ENCODE data around the gene TUT4. TPM values are rescaled to one million over a fixed set of nuclear protein-coding genes. Genes with fewer than 3 reads are reported as not detected.

Gene TUT4
- total RNA-seq, 1 experiment from 2014 or later: 22.3 TPM

GRCh38 chr1:52574594-52574993 is 21.7 kb upstream of the TUT4 start:
- DNase-seq (ENCODE audit: low read depth): peak; percentile 97

DNA sequence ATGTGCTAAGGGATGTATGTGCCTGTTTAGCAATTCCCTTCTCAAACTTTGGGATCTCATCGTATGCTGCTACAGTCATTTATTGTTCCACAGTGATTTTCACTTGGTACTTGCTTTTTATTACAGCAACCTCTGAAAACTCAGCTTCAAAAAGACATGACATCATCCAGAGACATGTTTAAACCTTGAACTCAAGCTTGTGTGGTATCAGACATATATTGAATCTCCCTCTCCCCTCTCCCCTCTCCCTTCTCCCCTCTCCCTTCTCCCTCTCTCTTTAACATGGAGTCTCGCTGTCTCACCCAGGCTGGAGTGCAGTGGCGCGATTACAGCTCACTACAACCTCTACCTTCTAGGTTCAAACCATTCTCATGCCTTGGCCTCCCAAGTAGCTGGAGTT is 19.5 kb upstream of the TUT4 start:
- no peak for DNase-seq (ENCODE audit: low read depth)

- DNase-seq (ENCODE audit: low read depth): peak; percentile 44
Observed at GRCh38 chr1:52571783-52572182, 18.9 kb upstream of the TUT4 start.

- no peak for DNase-seq (ENCODE audit: low read depth)
Observed at GRCh38 chr1:52569449-52570210, 16.7 kb upstream of the TUT4 start.

DNA sequence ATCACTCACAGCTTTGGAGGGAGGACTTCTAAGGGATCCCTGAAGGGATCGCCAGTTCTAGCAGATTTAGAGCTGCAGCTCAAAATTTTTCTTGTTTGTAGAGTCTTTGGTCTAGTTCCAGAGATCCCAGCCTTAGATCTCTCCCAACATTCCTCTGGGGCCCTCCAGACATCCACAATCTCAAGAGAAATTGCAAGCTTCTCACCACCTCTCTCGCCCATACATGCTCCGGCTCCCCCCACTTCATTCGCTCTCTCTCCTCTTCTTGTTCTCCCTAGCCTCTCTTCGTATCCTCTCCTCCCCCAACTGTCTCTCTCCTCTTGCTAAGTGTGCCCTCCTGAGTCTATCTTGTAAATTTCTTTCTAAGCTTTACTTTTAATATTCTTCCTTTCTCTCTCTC is 15.1 kb upstream of the TUT4 start:
- DNase-seq (ENCODE audit: low read depth): no peak

- no peak for DNase-seq (ENCODE audit: low read depth)
Observed at GRCh38 chr1:52562766-52563165, 9.9 kb upstream of the TUT4 start.

GRCh38 chr1:52559875-52560274 is 7.0 kb upstream of the TUT4 start:
- DNase-seq (ENCODE audit: low read depth): no peak

- no peak for DNase-seq (ENCODE audit: low read depth)
Observed at GRCh38 chr1:52558941-52559340, 6.0 kb upstream of the TUT4 start.

GRCh38 chr1:52556641-52557360 is 3.9 kb upstream of the TUT4 start:
- no peak for DNase-seq (ENCODE audit: low read depth)

- DNase-seq (ENCODE audit: low read depth): no peak
Observed at GRCh38 chr1:52554756-52555155, 1.9 kb upstream of the TUT4 start.

DNA sequence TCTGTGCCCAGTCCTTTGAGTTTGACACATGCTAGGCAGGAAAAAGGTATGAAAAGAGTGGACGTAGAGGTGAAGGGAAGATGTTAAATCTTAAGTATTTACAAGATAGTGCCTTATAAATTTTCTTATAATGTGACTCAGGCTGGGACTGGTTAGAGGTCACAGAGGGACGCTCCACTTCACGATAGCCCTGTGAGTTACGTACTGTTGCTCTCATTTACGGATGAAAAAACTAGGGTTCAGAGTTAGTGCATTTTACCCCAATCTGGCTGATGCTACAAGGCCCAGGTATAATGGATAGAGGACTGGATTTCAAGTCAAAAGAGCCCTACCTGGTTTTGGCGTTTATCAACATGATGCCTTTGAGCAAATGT is 1.4 kb upstream of the TUT4 start:
- no peak for DNase-seq (ENCODE audit: low read depth)

DNA sequence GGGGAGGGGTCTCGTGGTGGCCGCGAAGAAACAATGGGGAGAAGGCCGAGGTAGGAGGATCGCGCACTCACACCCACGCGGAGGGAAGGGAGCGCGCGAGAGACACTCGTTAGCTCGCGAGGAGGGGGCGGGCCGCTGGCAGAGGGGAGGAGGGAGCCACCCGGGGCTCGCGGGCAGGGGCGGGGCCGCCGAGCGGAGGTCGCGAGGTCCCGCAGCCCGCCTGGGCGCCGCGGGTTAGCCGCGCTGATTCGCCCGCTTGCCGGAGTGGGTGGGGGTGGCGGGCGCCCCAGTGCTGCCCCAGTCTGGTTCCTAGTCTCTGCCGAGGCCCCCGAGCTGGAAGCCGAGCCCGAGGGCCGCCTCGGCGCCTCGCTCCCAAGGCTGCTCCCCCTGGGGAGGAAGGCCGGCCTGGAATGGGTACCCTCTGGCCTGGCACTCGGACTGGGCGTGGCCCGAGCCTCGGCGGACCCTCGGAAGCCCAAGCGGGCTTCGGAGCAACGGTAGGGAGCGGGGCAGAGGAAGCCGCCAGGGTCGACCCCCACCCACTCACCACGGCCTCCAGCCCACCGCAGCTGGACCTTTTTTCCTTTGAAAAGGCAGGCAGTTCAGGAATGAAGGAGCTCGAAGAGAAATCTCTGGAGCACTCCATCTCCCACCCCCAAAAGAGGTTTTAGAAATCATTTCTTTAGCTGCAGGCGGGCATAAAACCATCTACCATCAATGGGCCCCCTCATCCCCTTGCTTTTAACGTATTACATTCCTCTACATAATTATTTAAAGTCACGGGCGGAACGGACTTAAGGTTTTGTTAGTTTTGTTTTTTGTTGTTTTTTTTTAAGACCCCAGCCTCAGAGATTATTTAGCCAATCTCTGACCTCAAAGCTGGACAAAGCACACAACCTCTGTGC is 722 bp upstream of the TUT4 start:
- peak; percentile 84 for DNase-seq (ENCODE audit: low read depth)

GRCh38 chr1:52552236-52552504 is 722 bp downstream of the TUT4 start:
- DNase-seq (ENCODE audit: low read depth): peak; percentile 76

DNA sequence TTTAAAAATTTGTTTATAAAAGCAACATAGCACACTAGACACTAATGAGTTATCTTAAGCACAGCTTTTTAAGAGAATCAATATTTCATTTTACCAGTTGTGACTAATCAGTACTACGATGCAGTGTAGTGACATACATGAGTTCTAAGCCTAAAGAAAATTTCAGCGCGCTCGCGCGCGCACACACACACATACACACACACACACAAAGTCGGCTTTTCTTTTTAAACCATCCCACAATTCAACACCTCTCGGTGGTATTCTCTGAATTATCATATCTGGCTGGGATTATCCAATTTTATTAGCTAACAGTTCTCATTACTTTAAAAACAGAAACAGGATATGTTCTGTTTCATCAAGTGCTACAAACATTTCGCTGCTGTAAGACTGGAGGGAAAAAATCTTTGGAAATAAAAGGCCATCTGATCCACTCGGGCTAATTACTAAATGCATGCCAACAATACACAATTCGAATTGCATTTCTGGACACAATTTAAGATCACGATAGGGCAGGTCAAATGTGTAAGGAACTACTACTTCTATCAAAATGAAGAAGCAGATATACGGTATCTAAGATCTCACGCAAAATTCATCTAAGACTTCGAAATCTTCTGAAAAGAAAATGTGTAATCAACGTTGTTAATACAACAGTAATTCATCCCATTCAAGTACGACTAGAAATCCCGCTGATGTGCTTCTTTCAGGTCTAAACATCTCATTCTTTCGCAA is 1.2 kb downstream of the TUT4 start:
- peak; percentile 10 for DNase-seq (ENCODE audit: low read depth)

DNA sequence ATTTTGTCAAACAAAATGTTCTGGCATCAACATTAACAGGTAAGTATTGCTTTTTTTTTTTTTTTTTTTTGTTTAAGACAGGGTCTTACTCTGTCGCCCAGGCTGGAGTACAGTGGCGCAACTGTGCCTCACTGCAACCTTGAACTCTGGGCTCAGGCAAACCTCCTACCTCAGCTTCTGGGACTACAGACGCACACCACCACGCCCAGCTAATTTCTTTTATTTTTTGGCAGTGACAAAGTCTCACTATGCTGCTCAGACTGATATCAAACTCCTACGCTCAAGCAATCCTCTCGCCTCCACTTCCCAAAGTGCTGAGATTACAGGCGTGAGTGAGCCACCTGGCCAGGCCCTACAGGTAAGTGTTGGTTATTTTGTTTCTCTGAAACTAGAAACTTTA is 2.4 kb downstream of the TUT4 start:
- DNase-seq (ENCODE audit: low read depth): no peak

DNA sequence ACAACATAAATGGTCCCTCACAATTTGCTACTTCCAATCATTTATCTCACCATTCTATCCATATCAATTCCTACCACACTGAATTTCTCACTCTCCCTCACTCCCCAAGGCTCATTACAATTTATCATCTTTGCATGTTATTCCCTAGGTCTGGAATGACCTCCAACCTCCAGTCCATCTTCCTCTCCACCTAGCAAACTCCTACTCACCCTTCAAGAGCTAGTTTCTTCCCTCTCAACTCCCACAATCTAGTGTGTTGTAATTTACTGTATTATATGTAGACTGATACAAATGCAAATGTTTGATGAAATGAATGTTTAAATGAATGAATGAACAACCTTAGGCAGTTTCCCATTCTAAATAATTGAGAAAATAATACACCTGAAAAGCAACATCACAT is 3.6 kb downstream of the TUT4 start:
- DNase-seq (ENCODE audit: low read depth): no peak

- DNase-seq (ENCODE audit: low read depth): no peak
Observed at GRCh38 chr1:52546852-52547251, 6.0 kb downstream of the TUT4 start.

DNA sequence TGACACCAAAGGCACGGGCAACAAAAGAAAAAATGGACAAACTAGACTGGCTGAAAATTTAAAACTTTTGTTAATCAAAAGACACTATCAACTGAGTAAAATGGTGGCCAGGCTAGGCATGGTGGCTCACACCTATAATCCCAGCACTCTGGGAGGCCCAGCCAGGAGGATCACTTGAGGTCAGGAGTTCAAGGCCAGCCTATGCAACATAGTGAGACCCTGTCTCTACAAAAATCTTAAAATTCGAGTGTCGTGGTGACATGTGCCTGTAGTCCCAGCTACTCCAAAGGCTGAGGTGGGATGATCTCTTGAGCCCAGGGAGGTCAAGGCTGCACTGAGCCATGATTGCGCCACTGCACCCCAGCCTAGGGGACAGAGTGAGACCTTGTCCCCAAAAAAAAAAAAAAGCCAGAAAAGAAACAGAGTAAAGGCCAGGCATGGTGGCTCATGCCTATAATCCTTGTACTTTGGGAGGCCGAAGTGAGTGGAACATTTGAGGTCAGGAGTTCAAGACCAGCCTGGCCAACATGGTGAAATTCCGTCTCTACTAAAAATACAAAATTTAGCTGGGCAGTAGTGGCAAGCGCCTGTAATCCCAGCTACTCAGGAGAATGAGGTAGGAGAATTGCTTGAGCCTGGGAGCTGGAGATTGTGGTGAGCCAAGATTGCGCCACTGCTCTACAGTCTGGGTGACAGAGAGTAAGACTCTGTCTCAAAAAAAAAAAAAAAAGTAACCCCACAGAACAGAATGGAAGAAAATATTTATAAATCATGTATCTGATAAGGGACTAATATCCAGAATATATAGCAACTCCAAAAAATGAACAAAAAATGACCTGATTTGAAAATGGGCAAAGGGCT is 8.0 kb downstream of the TUT4 start:
- no peak for DNase-seq (ENCODE audit: low read depth)

- DNase-seq (ENCODE audit: low read depth): peak; percentile 14
Observed at GRCh38 chr1:52542085-52542688, 10.7 kb downstream of the TUT4 start.

DNA sequence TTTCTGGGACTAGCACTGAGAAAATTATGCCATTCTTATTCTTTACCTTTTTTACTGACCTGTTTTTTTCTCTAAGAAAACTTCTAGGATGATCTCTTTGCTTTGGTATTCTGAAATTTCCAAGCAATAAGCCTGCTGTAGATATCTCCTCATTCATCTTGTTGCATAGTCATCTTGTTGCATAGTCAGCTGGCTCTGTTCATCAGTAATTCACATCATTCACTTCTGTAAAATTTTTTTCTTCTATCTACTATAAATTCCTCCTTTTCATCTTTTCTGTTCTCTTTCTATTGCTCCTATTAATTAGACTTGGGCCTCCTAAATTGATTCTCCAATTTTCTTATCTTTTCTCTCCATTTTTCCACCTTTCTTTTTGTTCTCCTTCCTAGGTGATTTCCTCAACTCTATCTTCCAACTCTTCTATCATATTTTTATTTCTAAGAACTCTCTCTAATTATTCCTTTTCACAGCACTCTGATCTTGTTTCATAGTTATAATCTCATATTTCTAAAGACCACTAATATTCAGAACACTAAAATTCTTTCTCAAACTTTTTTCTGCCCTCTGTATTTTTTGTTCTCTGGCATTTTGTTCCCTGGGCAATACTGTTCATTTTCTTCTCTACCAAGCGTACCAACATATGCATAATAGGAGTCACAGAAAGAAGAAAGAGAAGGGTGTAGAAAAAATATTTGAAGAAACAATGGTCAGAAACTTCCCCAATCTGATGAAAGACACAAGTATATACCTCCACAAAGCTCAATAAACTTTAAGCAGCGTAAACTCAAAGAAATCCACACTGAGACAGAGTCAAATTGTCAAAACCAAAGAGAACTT is 17.7 kb downstream of the TUT4 start:
- no peak for DNase-seq (ENCODE audit: low read depth)
